Skeletal muscle cell (primary cell): ENCODE measurements around the gene TBXAS1.

Experiments
- DNase-seq: peaks from one replicate; pipeline ENCODE4 v3.0.0-alpha.2; 2010; ENCODE audit warnings: low read depth
- H3K4me3 ChIP-seq: 2 replicates; pipeline ENCODE4 v1.5.1; 2011; ENCODE audit warnings: low read depth, mild to moderate bottlenecking, control low read depth, low read length, moderate library complexity

Gene TBXAS1

GRCh38 chr7:139829025-139829774, at the start of gene TBXAS1:
TBXAS1 (plus strand) TSS chr7:139829264; CDS start chr7:139829391, 127 bp downstream.
- H3K4me3 ChIP-seq: no peak within 1 kb of the TSS
- no peak for DNase-seq

- no peak overlapping the region for H3K4me3 ChIP-seq
Observed at GRCh38 chr7:139782932-139783331, 46.1 kb upstream of the TBXAS1 start.

GRCh38 chr7:139783647-139784385, 45.2 kb upstream of the TBXAS1 start:
- no peak for DNase-seq
- no peak overlapping the region for H3K4me3 ChIP-seq

More at GRCh38 chr7:139782932-139783331, 46.1 kb upstream of the TBXAS1 start:
- no peak for DNase-seq

GRCh38 chr7:139784648-139785047, 44.4 kb upstream of the TBXAS1 start:
- no peak for DNase-seq
- H3K4me3 ChIP-seq: no peak overlapping the region

- H3K4me3 ChIP-seq: no peak overlapping the region
- DNase-seq: no peak
Observed at GRCh38 chr7:139791316-139791715, 37.7 kb upstream of the TBXAS1 start.

GRCh38 chr7:139797607-139798006, 31.5 kb upstream of the TBXAS1 start:
- no peak for DNase-seq
- H3K4me3 ChIP-seq: no peak overlapping the region

GRCh38 chr7:139798221-139798620, 30.8 kb upstream of the TBXAS1 start:
- DNase-seq: no peak
- H3K4me3 ChIP-seq: no peak overlapping the region

GRCh38 chr7:139798892-139799291, 30.2 kb upstream of the TBXAS1 start:
- H3K4me3 ChIP-seq: no peak overlapping the region
- no peak for DNase-seq

- no peak overlapping the region for H3K4me3 ChIP-seq
- DNase-seq: no peak
Observed at GRCh38 chr7:139799586-139799985, 29.5 kb upstream of the TBXAS1 start.

GRCh38 chr7:139804571-139804970, 24.5 kb upstream of the TBXAS1 start:
- no peak overlapping the region for H3K4me3 ChIP-seq
- no peak for DNase-seq

- no peak overlapping the region for H3K4me3 ChIP-seq
- DNase-seq: no peak
Observed at GRCh38 chr7:139807009-139807408, 22.1 kb upstream of the TBXAS1 start.

- no peak for DNase-seq
- no peak overlapping the region for H3K4me3 ChIP-seq
Observed at GRCh38 chr7:139808427-139808826, 20.6 kb upstream of the TBXAS1 start.

GRCh38 chr7:139808846-139809442, 20.1 kb upstream of the TBXAS1 start:
- DNase-seq: no peak

GRCh38 chr7:139811066-139811465, 18.0 kb upstream of the TBXAS1 start:
- no peak for DNase-seq

More at GRCh38 chr7:139808846-139809442, 20.1 kb upstream of the TBXAS1 start:
- no peak overlapping the region for H3K4me3 ChIP-seq

GRCh38 chr7:139813151-139813550, 15.9 kb upstream of the TBXAS1 start:
- no peak overlapping the region for H3K4me3 ChIP-seq
- no peak for DNase-seq

More at GRCh38 chr7:139811066-139811465, 18.0 kb upstream of the TBXAS1 start:
- no peak overlapping the region for H3K4me3 ChIP-seq

GRCh38 chr7:139813689-139814088, 15.4 kb upstream of the TBXAS1 start:
- DNase-seq: no peak
- no peak overlapping the region for H3K4me3 ChIP-seq

GRCh38 chr7:139817249-139817648, 11.8 kb upstream of the TBXAS1 start:
- no peak overlapping the region for H3K4me3 ChIP-seq
- no peak for DNase-seq

GRCh38 chr7:139820089-139820488, 9.0 kb upstream of the TBXAS1 start:
- no peak for DNase-seq
- no peak overlapping the region for H3K4me3 ChIP-seq

GRCh38 chr7:139821349-139822105, 7.5 kb upstream of the TBXAS1 start:
- no peak overlapping the region for H3K4me3 ChIP-seq

GRCh38 chr7:139822855-139823254, 6.2 kb upstream of the TBXAS1 start:
- DNase-seq: no peak
- no peak overlapping the region for H3K4me3 ChIP-seq

More at GRCh38 chr7:139821349-139822105, 7.5 kb upstream of the TBXAS1 start:
- DNase-seq: no peak
